Measurements from ENCODE around the gene CHRND. TPM values are rescaled to one million over a fixed set of nuclear protein-coding genes. Genes with fewer than 3 reads are reported as not detected.

The CHRND gene
- total and polyA plus RNA-seq, 2 of the 4 experiments (the other 2 are of a cell fraction): not detected

- TF ChIP-seq BHLHE40 (IDR thresholded peaks at IDR 0.05; ENCODE audit: low read depth, low read length) (no peak), RAD21 (IDR thresholded peaks at IDR 0.05; ENCODE audit: low read length) (no peak), NFE2L2 (IDR thresholded peaks at IDR 0.05; ENCODE audit: low read depth, low read length) (no peak), SMC3 (IDR thresholded peaks at IDR 0.05; ENCODE audit: low read depth, low read length) (no peak), RFX5 (IDR thresholded peaks at IDR 0.05; ENCODE audit: low read depth, low read length) (no peak), MAZ (IDR thresholded peaks at IDR 0.05; ENCODE audit: borderline replicate concordance, low read depth, low read length) (no peak), CEBPB (IDR thresholded peaks at IDR 0.05; ENCODE audit: low read depth, low read length) (no peak), USF2 (IDR thresholded peaks at IDR 0.05; ENCODE audit: low read depth, low read length) (no peak), RCOR1 (IDR thresholded peaks at IDR 0.05; ENCODE audit: insufficient replicate concordance, low read length) (no peak), POLR2A (IDR thresholded peaks at IDR 0.05; ENCODE audit: low read depth, low read length) (no peak), CHD1 (IDR thresholded peaks at IDR 0.05; ENCODE audit: low read depth, low read length) (no peak), FOS (IDR thresholded peaks at IDR 0.05; ENCODE audit: low read depth, low read length) (no peak)
- TF ChIP-seq, protein P1, sequence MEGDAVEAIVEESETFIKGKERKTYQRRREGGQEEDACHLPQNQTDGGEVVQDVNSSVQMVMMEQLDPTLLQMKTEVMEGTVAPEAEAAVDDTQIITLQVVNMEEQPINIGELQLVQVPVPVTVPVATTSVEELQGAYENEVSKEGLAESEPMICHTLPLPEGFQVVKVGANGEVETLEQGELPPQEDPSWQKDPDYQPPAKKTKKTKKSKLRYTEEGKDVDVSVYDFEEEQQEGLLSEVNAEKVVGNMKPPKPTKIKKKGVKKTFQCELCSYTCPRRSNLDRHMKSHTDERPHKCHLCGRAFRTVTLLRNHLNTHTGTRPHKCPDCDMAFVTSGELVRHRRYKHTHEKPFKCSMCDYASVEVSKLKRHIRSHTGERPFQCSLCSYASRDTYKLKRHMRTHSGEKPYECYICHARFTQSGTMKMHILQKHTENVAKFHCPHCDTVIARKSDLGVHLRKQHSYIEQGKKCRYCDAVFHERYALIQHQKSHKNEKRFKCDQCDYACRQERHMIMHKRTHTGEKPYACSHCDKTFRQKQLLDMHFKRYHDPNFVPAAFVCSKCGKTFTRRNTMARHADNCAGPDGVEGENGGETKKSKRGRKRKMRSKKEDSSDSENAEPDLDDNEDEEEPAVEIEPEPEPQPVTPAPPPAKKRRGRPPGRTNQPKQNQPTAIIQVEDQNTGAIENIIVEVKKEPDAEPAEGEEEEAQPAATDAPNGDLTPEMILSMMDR (conservative IDR thresholded peaks at IDR 0.05; ENCODE audit: low read depth, low read length): no peak
- TF ChIP-seq, protein P2, sequence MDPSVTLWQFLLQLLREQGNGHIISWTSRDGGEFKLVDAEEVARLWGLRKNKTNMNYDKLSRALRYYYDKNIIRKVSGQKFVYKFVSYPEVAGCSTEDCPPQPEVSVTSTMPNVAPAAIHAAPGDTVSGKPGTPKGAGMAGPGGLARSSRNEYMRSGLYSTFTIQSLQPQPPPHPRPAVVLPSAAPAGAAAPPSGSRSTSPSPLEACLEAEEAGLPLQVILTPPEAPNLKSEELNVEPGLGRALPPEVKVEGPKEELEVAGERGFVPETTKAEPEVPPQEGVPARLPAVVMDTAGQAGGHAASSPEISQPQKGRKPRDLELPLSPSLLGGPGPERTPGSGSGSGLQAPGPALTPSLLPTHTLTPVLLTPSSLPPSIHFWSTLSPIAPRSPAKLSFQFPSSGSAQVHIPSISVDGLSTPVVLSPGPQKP (IDR thresholded peaks at IDR 0.05; ENCODE audit: borderline replicate concordance, low read depth, low read length): no peak
- dilution Hi-C loops (cut with HindIII; ENCODE audit: low sequenced_read_pairs, unreplicated experiment): no loop called here
- no peaks in the 10 kb centered on the region for H3K9me3 ChIP-seq (ENCODE audit: control insufficient read depth, insufficient read depth, low read length)
- H4K5ac ChIP-seq (ENCODE audit: low read depth, low read length): no peak overlapping the region
- ATAC-seq (ENCODE audit: low read depth) (no peak), DNase-seq (no peak)
- H3K9me1 ChIP-seq (ENCODE audit: insufficient read depth, low read length): no peaks in the 10 kb centered on the region; the same call in 1 of the 2 replicates
- H2AK5ac ChIP-seq (ENCODE audit: low read depth, low read length): no peak overlapping the region
- H2AK9ac ChIP-seq (replicated peaks; ENCODE audit: low read depth, low read length, poor library complexity): no peak overlapping the region
- no peak overlapping the region for H3K23ac ChIP-seq (ENCODE audit: low read depth, low read length)
- no peak overlapping the region for H3K56ac ChIP-seq (ENCODE audit: extremely low read depth, insufficient read depth, low read length)
- in situ Hi-C loops (cut with MboI; ENCODE audit: low sequenced_read_pairs): no loop called here
- H3K9ac ChIP-seq (ENCODE audit: low read depth, low read length): no peak overlapping the region
- WGBS, 2 experiments (ENCODE audit: extremely low coverage in 2 of 2, insufficient read length in 1 of 2): 100% methylated on average over 1 of the region's 6 CpGs; no CpG with 5 or more reads in 1 of the 2 experiments
- BruUV-seq (replicated peaks): no TSS peak
- H3K27me3 ChIP-seq (ENCODE audit: control insufficient read depth, insufficient read depth, low read length): no peaks in the 10 kb centered on the region
- no peak overlapping the region for H2BK20ac ChIP-seq (ENCODE audit: low read depth, low read length)
- no peaks in the 10 kb centered on the region for H3K79me1 ChIP-seq (ENCODE audit: low read depth in 1 of 2, low read length in 2 of 2)
- no peak overlapping the region for H3K18ac ChIP-seq (ENCODE audit: low read depth, low read length)
- no peak overlapping the region for H3K4me2 ChIP-seq (ENCODE audit: low read depth, low read length)
- H2BK120ac ChIP-seq (ENCODE audit: low read depth, low read length): no peak overlapping the region
- no peak overlapping the region for H3K4ac ChIP-seq (ENCODE audit: low read depth, low read length)
- no peak overlapping the region for H4K91ac ChIP-seq (ENCODE audit: insufficient read depth, low read depth, low read length)
- H3K4me1 ChIP-seq (ENCODE audit: control insufficient read depth, insufficient read depth, low read length): 0 out of 2 replicates have a peak, but pooled peaks cover 2% of the 10 kb centered on the region
- CTCF ChIA-PET: no interaction called here
- H2AFZ ChIP-seq (replicated peaks; ENCODE audit: low read length, poor library complexity): no peak overlapping the region
- no peak overlapping the region for H2BK5ac ChIP-seq (ENCODE audit: low read depth, low read length, poor library complexity, severe bottlenecking)
- no peak overlapping the region for H3K27ac ChIP-seq (ENCODE audit: insufficient read depth, low read length)
- H2BK15ac ChIP-seq (ENCODE audit: low read depth, low read length): no peak overlapping the region
- no peak overlapping the region for H4K8ac ChIP-seq (ENCODE audit: low read depth in 2 of 2, low read length in 2 of 2)
- H3K4me3 ChIP-seq (ENCODE audit: insufficient read depth, low read depth, low read length): no peak overlapping the region
- H3K14ac ChIP-seq (replicated peaks; ENCODE audit: low read depth, low read length): no peak overlapping the region
- H4K20me1 ChIP-seq (ENCODE audit: insufficient read depth, low read length): no peaks in the 10 kb centered on the region
- intact Hi-C loops (cut with micrococcal nuclease): no loop called here
- H3K36me3 ChIP-seq (ENCODE audit: control insufficient read depth, insufficient read depth, low read length): peaks cover 6% of the 10 kb centered on the region; the same call in 1 of the 2 replicates
- POLR2A ChIA-PET (ENCODE audit: unreplicated experiment): no interaction called here
Observed at GRCh38 chr2:232580648-232580981, 54.7 kb downstream of the CHRND start.
